MCF 10A (cell line): ENCODE data around the gene DUSP16. TPM values are rescaled to one million over a fixed set of nuclear protein-coding genes. Genes with fewer than 3 reads are reported as not detected.

ENCODE experiments used
- BruUV-seq: library from RNA; stranded (reverse); fragments of 400-500 nt; replicated peaks from 2 replicates; lab custom pipeline; 2021; lab: Mats Ljungman, UMichigan
- CTCF ChIA-PET: fragments of 300-600 bp; sonication (Branson Sonifier 250); formaldehyde crosslinking; extraction: SDS; loops from one replicate; lab custom pipeline; 2021; ENCODE audit warnings: antibody characterized with exemption, inconsistent platforms; lab: Yijun Ruan, JAX
- POLR2A ChIA-PET: fragments of 300-600, 350-650 bp; sonication (Branson Sonifier 250); formaldehyde crosslinking; extraction: SDS; loops from one replicate; lab custom pipeline; 2020; ENCODE audit warnings: antibody characterized with exemption, inconsistent platforms; lab: Yijun Ruan, JAX
- DNase-seq: peaks from one replicate; pipeline ENCODE4 v3.0.0-alpha.2; 2018; ENCODE audit not compliant: unreplicated experiment
- H3K27ac Mint-ChIP-seq: one replicate; pipeline ENCODE4 v1.8.0; 2022; ENCODE audit warnings: mild to moderate bottlenecking, low read depth, mixed read lengths; ENCODE audit not compliant: unreplicated experiment
- H3K27me3 Mint-ChIP-seq: one replicate; pipeline ENCODE4 v1.8.0; 2022; ENCODE audit warnings: mixed read lengths; ENCODE audit not compliant: insufficient read depth, unreplicated experiment
- H3K36me3 Mint-ChIP-seq: one replicate; pipeline ENCODE4 v1.8.0; 2022; ENCODE audit warnings: mild to moderate bottlenecking, moderate library complexity, mixed read lengths; ENCODE audit not compliant: insufficient read depth, unreplicated experiment
- H3K4me1 Mint-ChIP-seq: one replicate; pipeline ENCODE4 v1.8.0; 2022; ENCODE audit warnings: mixed read lengths; ENCODE audit not compliant: insufficient read depth, unreplicated experiment
- H3K4me3 Mint-ChIP-seq: one replicate; pipeline ENCODE4 v1.8.0; 2022; ENCODE audit warnings: mild to moderate bottlenecking, moderate library complexity, mixed read lengths; ENCODE audit not compliant: unreplicated experiment
- H3K9me3 Mint-ChIP-seq: one replicate; pipeline ENCODE4 v1.8.0; 2022; ENCODE audit warnings: mixed read lengths; ENCODE audit not compliant: unreplicated experiment
- CTCF ChIP-seq: fragments of 200-600 bp; IDR thresholded peaks from one replicate; pipeline ENCODE4 v1.8.0; 2022; ENCODE audit warnings: antibody characterized with exemption, mild to moderate bottlenecking; ENCODE audit not compliant: unreplicated experiment
- intact Hi-C: fragments of 100-400 bp; cut with micrococcal nuclease; formaldehyde crosslinking; loops from 2 replicates; pipeline ENCODE4 v1.14.1; 2022
- total RNA-seq: library from RNA; stranded (reverse); gene quantifications from 2 replicates; pipeline ENCODE4 v1.2.3, GENCODE V29; 2022

DUSP16 gene
- total RNA-seq, 1 experiment from 2014 or later: 20.7 TPM

GRCh38 chr12:12553208-12553785 is 9.4 kb downstream of the DUSP16 start:
- BruUV-seq: no TSS peak
- Mint-ChIP-seq H3K9me3 (no peaks in the 10 kb centered on the region), H3K4me1 (peaks cover 7% of the 10 kb centered on the region), H3K27me3 (no peaks in the 10 kb centered on the region), H3K27ac (no peak overlapping the region), H3K36me3 (no peaks in the 10 kb centered on the region), H3K4me3 (no peak overlapping the region)
- TF ChIP-seq CTCF: no peak
- no peak for DNase-seq
- intact Hi-C loops: no loop called here
- POLR2A ChIA-PET: interaction anchor here (1.5 kb wide), 1 partner anchor 9 kb away, joined by 3 read pairs; no protein-coding TSS in a partner anchor
- CTCF ChIA-PET: no interaction called here

- Mint-ChIP-seq H3K27me3 (no peaks in the 10 kb centered on the region), H3K27ac (no peak overlapping the region), H3K36me3 (no peaks in the 10 kb centered on the region), H3K9me3 (no peaks in the 10 kb centered on the region), H3K4me3 (no peak overlapping the region), H3K4me1 (no peaks in the 10 kb centered on the region)
- BruUV-seq: no TSS peak
- ChIA-PET POLR2A (no interaction called here), CTCF (no interaction called here)
- intact Hi-C loops: no loop called here
- no peak for TF ChIP-seq CTCF
- DNase-seq: no peak
These were observed 11.5 kb downstream of the DUSP16 start for GRCh38 chr12:12551115-12551514.

GRCh38 chr12:12550277-12550676 is 12.4 kb downstream of the DUSP16 start:
- H3K27ac Mint-ChIP-seq: no peak overlapping the region
- DNase-seq: no peak
- no peaks in the 10 kb centered on the region for H3K36me3 Mint-ChIP-seq
- no peak for TF ChIP-seq CTCF
- BruUV-seq: no TSS peak
- H3K4me1 Mint-ChIP-seq: no peaks in the 10 kb centered on the region
- ChIA-PET POLR2A (interaction anchor here (1.2 kb wide), 1 partner anchor 17 kb away, joined by 3 read pairs; no protein-coding TSS in a partner anchor), CTCF (interaction anchor here (0.7 kb wide), 3 partner anchors 18 to 1062 kb away, joined by 3 read pairs; no protein-coding TSS in a partner anchor)
- intact Hi-C loops: no loop called here
- no peak overlapping the region for H3K4me3 Mint-ChIP-seq
- no peaks in the 10 kb centered on the region for H3K9me3 Mint-ChIP-seq
- H3K27me3 Mint-ChIP-seq: no peaks in the 10 kb centered on the region

- Mint-ChIP-seq H3K4me3 (no peak overlapping the region), H3K9me3 (no peaks in the 10 kb centered on the region), H3K36me3 (no peaks in the 10 kb centered on the region), H3K27me3 (no peaks in the 10 kb centered on the region), H3K4me1 (no peaks in the 10 kb centered on the region), H3K27ac (no peak overlapping the region)
- no peak for TF ChIP-seq CTCF
- POLR2A ChIA-PET: interaction anchor here (0.7 to 2.1 kb wide), 3 partner anchors 11 to 165 kb away, joined by 3 to 7 read pairs (median 3); no protein-coding TSS in a partner anchor
- no TSS peak for BruUV-seq
- intact Hi-C loops: no loop called here
- DNase-seq: no peak
- CTCF ChIA-PET: interaction anchor here (0.7 to 1.1 kb wide), 3 partner anchors 10 to 1061 kb away, joined by 3 to 4 read pairs (median 3); no protein-coding TSS in a partner anchor
These were observed 13.2 kb downstream of the DUSP16 start for GRCh38 chr12:12549426-12549825.
